ENCODE measurements around the gene GPN2.

The GPN2 gene

DNA sequence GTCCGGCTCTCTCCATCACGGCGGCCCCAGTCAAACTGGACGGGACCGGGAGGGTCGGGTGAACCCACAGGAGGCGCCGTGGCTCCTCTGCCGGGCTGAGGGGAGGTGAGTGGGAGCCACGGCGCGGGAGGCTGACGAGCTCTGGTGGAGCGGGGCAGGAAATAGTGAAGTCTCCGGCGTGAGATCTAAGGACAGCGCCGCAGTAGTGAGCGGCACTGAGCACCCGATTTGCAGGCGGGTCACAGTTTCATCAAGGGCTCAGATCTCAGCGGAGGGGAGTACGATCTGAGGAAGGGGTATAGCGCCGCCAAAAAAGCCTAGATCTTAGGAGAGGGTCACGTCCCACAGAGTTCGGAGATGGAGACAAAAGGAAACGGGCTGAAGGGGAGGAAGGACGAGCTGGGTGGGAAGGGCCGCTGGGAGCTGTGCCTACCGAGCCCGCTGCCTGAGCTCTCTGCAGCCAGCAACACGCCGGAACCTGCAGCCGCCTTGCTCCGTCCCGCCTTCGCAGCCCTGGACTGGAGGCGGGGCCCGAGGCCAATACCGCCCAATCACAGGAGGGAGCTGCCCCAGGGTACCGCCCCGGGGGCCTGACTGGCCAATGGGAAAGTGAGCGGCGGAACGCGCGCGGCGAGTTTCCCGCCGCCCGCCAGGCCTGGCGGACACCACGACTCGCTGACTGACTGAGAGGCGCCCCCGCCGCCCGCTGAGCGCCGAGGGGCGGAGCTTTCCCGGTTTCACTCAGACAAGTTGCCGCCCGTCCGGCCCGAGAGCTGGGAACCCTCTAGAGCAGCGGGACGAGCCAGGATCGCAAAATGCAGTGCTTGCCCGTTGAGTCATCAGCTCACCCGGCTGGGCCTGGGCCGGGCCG, 25.2 kb downstream of the GPN2 start:
- H3K4me3 ChIP-seq (ENCODE audit: control insufficient read depth, low read depth, low read length), result peak overlapping the region; percentile 59
- TF ChIP-seq, protein P1, sequence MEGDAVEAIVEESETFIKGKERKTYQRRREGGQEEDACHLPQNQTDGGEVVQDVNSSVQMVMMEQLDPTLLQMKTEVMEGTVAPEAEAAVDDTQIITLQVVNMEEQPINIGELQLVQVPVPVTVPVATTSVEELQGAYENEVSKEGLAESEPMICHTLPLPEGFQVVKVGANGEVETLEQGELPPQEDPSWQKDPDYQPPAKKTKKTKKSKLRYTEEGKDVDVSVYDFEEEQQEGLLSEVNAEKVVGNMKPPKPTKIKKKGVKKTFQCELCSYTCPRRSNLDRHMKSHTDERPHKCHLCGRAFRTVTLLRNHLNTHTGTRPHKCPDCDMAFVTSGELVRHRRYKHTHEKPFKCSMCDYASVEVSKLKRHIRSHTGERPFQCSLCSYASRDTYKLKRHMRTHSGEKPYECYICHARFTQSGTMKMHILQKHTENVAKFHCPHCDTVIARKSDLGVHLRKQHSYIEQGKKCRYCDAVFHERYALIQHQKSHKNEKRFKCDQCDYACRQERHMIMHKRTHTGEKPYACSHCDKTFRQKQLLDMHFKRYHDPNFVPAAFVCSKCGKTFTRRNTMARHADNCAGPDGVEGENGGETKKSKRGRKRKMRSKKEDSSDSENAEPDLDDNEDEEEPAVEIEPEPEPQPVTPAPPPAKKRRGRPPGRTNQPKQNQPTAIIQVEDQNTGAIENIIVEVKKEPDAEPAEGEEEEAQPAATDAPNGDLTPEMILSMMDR (conservative IDR thresholded peaks at IDR 0.05; ENCODE audit: control insufficient read depth, insufficient read depth, low read depth, low read length), result no peak
- peak; percentile 97 for DNase-seq (ENCODE audit: low read depth)

DNA sequence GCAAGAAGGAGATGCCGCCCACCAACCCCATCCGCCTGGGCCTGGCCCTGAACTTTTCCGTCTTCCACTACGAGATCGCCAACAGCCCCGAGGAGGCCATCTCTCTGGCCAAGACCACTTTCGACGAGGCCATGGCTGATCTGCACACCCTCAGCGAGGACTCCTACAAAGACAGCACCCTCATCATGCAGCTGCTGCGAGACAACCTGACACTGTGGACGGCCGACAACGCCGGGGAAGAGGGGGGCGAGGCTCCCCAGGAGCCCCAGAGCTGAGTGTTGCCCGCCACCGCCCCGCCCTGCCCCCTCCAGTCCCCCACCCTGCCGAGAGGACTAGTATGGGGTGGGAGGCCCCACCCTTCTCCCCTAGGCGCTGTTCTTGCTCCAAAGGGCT, 26.4 kb downstream of the GPN2 start:
- TF ChIP-seq, protein P1 (conservative IDR thresholded peaks at IDR 0.05; ENCODE audit: control insufficient read depth, insufficient read depth, low read depth, low read length), result no peak
- no peak overlapping the region for H3K4me3 ChIP-seq (ENCODE audit: control insufficient read depth, low read depth, low read length)
- DNase-seq (ENCODE audit: low read depth), result no peak

DNA sequence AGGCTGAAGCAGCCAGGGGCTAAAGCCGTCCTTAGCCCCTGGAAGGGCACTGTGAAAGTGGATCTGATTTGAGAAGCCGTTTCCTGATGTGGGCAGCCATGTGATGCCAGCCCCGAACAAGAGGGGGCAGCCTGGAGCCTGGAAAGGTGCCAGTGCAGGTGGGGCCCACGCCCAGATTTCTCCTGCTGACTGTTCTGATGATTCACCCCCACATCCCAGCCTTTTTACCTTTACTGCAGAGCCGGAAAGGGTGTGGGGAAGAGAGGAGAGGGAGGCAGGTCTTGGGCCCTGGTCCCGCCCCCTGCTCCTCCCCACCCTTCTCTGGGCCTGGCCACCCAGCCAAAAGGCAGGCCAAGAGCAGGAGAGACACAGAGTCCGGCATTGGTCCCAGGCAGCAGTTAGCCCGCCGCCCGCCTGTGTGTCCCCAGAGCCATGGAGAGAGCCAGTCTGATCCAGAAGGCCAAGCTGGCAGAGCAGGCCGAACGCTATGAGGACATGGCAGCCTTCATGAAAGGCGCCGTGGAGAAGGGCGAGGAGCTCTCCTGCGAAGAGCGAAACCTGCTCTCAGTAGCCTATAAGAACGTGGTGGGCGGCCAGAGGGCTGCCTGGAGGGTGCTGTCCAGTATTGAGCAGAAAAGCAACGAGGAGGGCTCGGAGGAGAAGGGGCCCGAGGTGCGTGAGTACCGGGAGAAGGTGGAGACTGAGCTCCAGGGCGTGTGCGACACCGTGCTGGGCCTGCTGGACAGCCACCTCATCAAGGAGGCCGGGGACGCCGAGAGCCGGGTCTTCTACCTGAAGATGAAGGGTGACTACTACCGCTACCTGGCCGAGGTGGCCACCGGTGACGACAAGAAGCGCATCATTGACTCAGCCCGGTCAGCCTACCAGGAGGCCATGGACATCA, 27.1 kb downstream of the GPN2 start, which contains the start of gene SFN:
Gene SFN (plus strand): TSS at position 369 of the 904 bp plus-strand sequence. CDS start 64 bp downstream, at position 433.
- H3K4me3 ChIP-seq (ENCODE audit: control insufficient read depth, low read depth, low read length), result no peak within 1 kb of the TSS
- DNase-seq (ENCODE audit: low read depth), result no peak

DNA sequence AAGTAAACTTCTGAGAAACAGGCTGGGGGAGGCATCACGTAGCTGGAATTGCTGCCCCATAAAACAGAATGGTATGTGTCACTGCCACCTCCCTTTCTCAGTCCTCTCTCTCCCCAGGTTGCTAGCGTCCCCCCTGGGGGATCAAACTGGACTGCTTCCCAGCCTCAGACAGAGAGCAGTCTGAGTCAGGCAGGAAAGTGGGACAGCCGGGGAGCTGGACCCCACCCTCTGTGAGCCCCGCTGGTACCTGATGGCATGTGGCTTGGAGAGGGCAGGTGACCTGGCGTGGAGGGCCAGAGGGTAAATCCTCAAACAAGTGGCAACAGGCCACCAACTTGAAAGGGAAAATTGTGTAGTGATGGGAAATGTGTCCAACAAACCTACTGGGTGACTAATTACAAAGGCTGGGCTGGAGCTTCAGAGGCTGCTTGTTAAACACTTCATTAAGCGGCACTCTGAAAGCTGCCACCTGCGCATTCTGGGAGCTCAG, 28.1 kb downstream of the GPN2 start:
- DNase-seq (ENCODE audit: low read depth), result peak; percentile 28
- TF ChIP-seq, protein P1 (conservative IDR thresholded peaks at IDR 0.05; ENCODE audit: control insufficient read depth, insufficient read depth, low read depth, low read length), result no peak

More for the DNA sequence above, 27.1 kb downstream of the GPN2 start, which contains the start of gene SFN:
- TF ChIP-seq, protein P1 (conservative IDR thresholded peaks at IDR 0.05; ENCODE audit: control insufficient read depth, insufficient read depth, low read depth, low read length), result peak; percentile 17

DNA sequence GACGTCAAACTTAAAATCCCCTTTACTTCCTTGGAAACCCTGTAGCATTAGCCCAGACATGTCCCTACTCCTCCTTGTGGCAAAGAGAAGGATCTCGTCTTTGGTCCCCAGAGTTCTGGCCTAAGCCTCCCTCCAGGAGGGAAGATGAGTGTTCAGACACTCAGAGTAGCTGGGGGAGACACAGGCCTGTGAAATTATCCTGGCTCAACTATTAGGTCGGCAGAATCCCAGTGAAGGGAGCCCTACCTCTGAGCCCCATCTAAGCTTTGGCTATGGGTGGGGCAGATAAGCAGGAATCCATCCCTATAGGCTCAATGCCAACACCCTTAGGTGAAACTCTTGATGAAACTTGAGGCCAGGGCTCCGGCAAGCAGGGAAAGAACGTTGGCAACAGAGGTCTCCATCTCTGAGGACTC, 28.8 kb downstream of the GPN2 start:
- H3K4me3 ChIP-seq (ENCODE audit: control insufficient read depth, low read depth, low read length), result no peak overlapping the region
- TF ChIP-seq, protein P1 (conservative IDR thresholded peaks at IDR 0.05; ENCODE audit: control insufficient read depth, insufficient read depth, low read depth, low read length), result peak; percentile 39
- DNase-seq (ENCODE audit: low read depth), result peak; percentile 47

More for the DNA sequence above, 28.1 kb downstream of the GPN2 start:
- no peak overlapping the region for H3K4me3 ChIP-seq (ENCODE audit: control insufficient read depth, low read depth, low read length)

DNA sequence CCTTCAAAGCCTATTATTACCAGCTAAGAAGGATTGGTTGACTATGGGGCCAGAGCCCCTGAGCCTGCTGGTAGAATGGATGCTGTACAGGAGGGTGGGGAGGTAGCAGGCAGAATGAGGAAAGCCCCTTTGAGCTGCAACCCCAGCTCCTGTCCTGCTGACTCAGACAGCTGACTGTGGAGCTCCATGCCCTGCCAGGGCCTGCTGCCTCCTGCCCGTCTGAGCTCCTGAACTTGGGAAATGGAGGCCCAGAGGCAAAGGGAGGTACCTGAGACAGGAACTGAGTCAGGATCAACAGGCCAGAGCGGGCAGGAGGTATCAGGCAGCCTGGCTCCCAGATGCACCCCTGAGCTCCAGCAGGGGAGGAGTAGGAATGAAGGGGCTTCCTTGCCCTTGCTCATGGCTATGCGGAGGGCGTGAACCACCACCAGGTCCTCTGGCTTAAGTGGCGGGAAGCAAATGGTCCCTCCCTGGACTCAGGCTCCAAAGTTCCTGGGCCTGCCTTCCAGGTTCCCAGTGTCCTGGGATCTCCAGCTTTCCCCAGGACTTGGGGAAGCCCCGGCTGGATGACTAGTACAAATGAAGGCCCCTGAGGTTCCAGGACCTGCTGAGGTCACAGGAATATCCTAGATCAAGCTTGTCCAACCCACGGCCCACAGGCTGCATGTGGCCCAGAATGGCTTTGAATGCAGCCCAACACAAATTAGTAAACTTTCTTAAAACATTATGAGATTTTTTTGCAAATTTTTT, 31.0 kb downstream of the GPN2 start:
- no peak overlapping the region for H3K4me3 ChIP-seq (ENCODE audit: control insufficient read depth, low read depth, low read length)
- TF ChIP-seq, protein P1 (conservative IDR thresholded peaks at IDR 0.05; ENCODE audit: control insufficient read depth, insufficient read depth, low read depth, low read length), result no peak
- DNase-seq (ENCODE audit: low read depth), result no peak
